A549 (cell line): Measurements from ENCODE around the gene FUT3. TPM values are rescaled to one million over a fixed set of nuclear protein-coding genes. Genes with fewer than 3 reads are reported as not detected.

Source experiments
- ATAC-seq, 2 experiments: fragments of 200-7000 bp in 1 of 2; fragments of >200 bp in 1 of 2; cut with Nextera tagmentation in 1 of 2; cut with Tn5 transposase in 1 of 2; 3 replicates each; pipeline versions ENCODE4 v1.8.0 to v1.9.1; 2018 to 2020; ENCODE audit warnings: mild to moderate bottlenecking in 1 of 2, moderate library complexity in 1 of 2
- CTCF ChIA-PET: fragments of 300-600 bp; sonication (Branson Sonifier 250); formaldehyde crosslinking; extraction: SDS; loops from one replicate; lab custom pipeline; 2021; ENCODE audit warnings: antibody characterized with exemption, inconsistent platforms; lab: Yijun Ruan, JAX
- POLR2A ChIA-PET: fragments of 350-600 bp; formaldehyde crosslinking; extraction: SDS; loops from one replicate; lab custom pipeline; 2021; ENCODE audit warnings: antibody characterized with exemption, inconsistent platforms; lab: Yijun Ruan, JAX
- DNase-seq, 2 experiments: peaks; one replicate each; pipeline versions ENCODE4 v3.0.0 to v3.0.0-alpha.2; 2011 to 2016; ENCODE audit warnings: low read depth in 1 of 2, low spot score in 1 of 2
- FAIRE-seq: peaks from 2 replicates; lab custom pipeline; 2011; peaks lifted over from hg19 to GRCh38; lab: Jason Lieb, UNC
- H3K27ac ChIP-seq, 2 experiments: fragments of >200 bp; sonication (Bioruptor Twin); formaldehyde crosslinking; 3 replicates each; pipeline ENCODE4 v1.5.1; 2016 to 2017
- H3K4me1 ChIP-seq: fragments of >200 bp; sonication (Bioruptor Twin); formaldehyde crosslinking; 3 replicates; pipeline ENCODE4 v1.6.1; 2016
- H3K4me2 ChIP-seq: fragments of >200 bp; sonication (Bioruptor Twin); formaldehyde crosslinking; 3 replicates; pipeline ENCODE4 v1.6.1; 2016
- H3K4me3 ChIP-seq: fragments of >200 bp; sonication (Bioruptor Twin); formaldehyde crosslinking; 3 replicates; pipeline ENCODE4 v1.5.1; 2016
- H3K9me3 ChIP-seq: fragments of >200 bp; sonication (Bioruptor Twin); formaldehyde crosslinking; 3 replicates; pipeline ENCODE4 v1.6.1; 2016
- CBX2 ChIP-seq: fragments of 200-600 bp; sonication (generic); IDR thresholded peaks from 2 replicates; pipeline ENCODE4 v1.6.1; 2016; ENCODE audit warnings: low read depth, mild to moderate bottlenecking, borderline replicate concordance
- CEBPB ChIP-seq, 2 experiments: fragments of >200 bp in 1 of 2; sonication (Bioruptor Twin) in 1 of 2; formaldehyde crosslinking in 1 of 2; IDR thresholded peaks; 2 replicates each; pipeline ENCODE4 v1.6.1; 2012 to 2016
- CHD2 ChIP-seq: fragments of 150-350 bp; IDR thresholded peaks from 2 replicates; pipeline ENCODE4 v1.6.1; 2014; ENCODE audit warnings: low read length; ENCODE audit not compliant: partially characterized antibody
- CHD4 ChIP-seq: fragments of 200-600 bp; sonication (generic); IDR thresholded peaks from 2 replicates; pipeline ENCODE4 v1.6.1; 2016; ENCODE audit warnings: antibody characterized with exemption, mild to moderate bottlenecking, borderline replicate concordance
- CTCF ChIP-seq: fragments of >200 bp; sonication (Bioruptor Twin); formaldehyde crosslinking; IDR thresholded peaks from 3 replicates; pipeline ENCODE4 v1.5.1; 2016
- E2F6 ChIP-seq: IDR thresholded peaks from 2 replicates; pipeline ENCODE4 v1.6.1; 2012; ENCODE audit warnings: low read depth, borderline replicate concordance
- HDAC2 ChIP-seq: fragments of 200-600 bp; sonication (generic); IDR thresholded peaks from 2 replicates; pipeline ENCODE4 v1.6.1; 2016
- HEYL ChIP-seq: fragments of 250-450 bp; sonication (Bioruptor Pico); IDR thresholded peaks from 2 replicates; pipeline ENCODE4 v1.8.0; 2021; ENCODE audit warnings: mild to moderate bottlenecking, moderate library complexity
- HMGXB4 ChIP-seq: fragments of 250-450 bp; sonication (Bioruptor Pico); IDR thresholded peaks from 2 replicates; pipeline ENCODE4 v1.5.0; 2021; ENCODE audit warnings: mild to moderate bottlenecking, moderate library complexity, borderline replicate concordance
- NR3C1 ChIP-seq: fragments of >200 bp; sonication (Bioruptor Twin); formaldehyde crosslinking; IDR thresholded peaks from 3 replicates; pipeline ENCODE4 v1.6.1; 2017
- PHF8 ChIP-seq: fragments of 200-600 bp; sonication (generic); IDR thresholded peaks from 2 replicates; pipeline ENCODE4 v1.6.1; 2016; ENCODE audit warnings: low read depth, mild to moderate bottlenecking, antibody characterized with exemption, moderate library complexity, borderline replicate concordance
- POLR2AphosphoS2 ChIP-seq: conservative IDR thresholded peaks from 2 replicates; pipeline ENCODE4 v1.6.1; 2012; ENCODE audit warnings: low read length, improper control_type of control experiment, inconsistent platforms
- RCOR1 ChIP-seq: fragments of 150-350 bp; IDR thresholded peaks from 2 replicates; pipeline ENCODE4 v1.6.1; 2014; ENCODE audit warnings: antibody characterized with exemption, low read length, low read depth
- SREBF2 ChIP-seq: fragments of 450-650 bp; IDR thresholded peaks from 2 replicates; pipeline ENCODE4 v1.6.1; 2014; ENCODE audit warnings: mild to moderate bottlenecking, moderate library complexity
- ZC3H11A ChIP-seq: fragments of 450-650 bp; IDR thresholded peaks from 2 replicates; pipeline ENCODE4 v1.6.1; 2014; ENCODE audit warnings: antibody characterized with exemption, mild to moderate bottlenecking
- ZFP36 ChIP-seq: fragments of 450-650 bp; IDR thresholded peaks from 2 replicates; pipeline ENCODE4 v1.6.1; 2014; ENCODE audit warnings: borderline replicate concordance; ENCODE audit not compliant: partially characterized antibody
- WGBS: methylation state at CpG from one replicate; pipeline ENCODE4 v1.1.6; 2017; ENCODE audit errors: missing lambda C conversion rate; 5-methylcytosine and 5-hydroxymethylcytosine counted together
- polyA plus RNA-seq, 4 experiments: library from polyadenylated mRNA; depleted of rRNA in 3 of 4; stranded (reverse); fragments of >200 nt; fragmentation: RNase III in 1 of 4; extraction: RNeasy Plus Mini Kit Qiagen cat#74134 plus additional on column Dnase treatment in 1 of 4; gene quantifications; 2 replicates in 3 of 4; 3 replicates in 1 of 4; pipeline ENCODE4 v1.2.3, GENCODE V29; 2011 to 2017

Gene FUT3
- polyA plus RNA-seq, 2 of the 4 experiments (the other 2 are of a cell fraction) = 0.09 TPM

- TF ChIP-seq HEYL = no peak
- TF ChIP-seq, all 56 proteins: peak for 0
Measured at GRCh38 chr19:5897189-5897969, 46.1 kb upstream of the FUT3 start (continued).

GRCh38 chr19:5896365-5897076 is 45.3 kb upstream of the FUT3 start:
- ATAC-seq = no peak
- H3K27ac ChIP-seq = no peak overlapping the region
- WGBS = 82% methylated on average over 22 of the region's 29 CpGs
- TF ChIP-seq HMGXB4 (CRISPR knock-in tag) (no peak), HDAC2 (no peak), PHF8 (no peak), ZFP36 (no peak), E2F6 (no peak), NR3C1 (no peak), CTCF (no peak), SREBF2 (no peak), CHD4 (no peak), CBX2 (no peak), CHD2 (no peak), POLR2AphosphoS2 (no peak), RCOR1 (no peak)
- TF ChIP-seq, all 56 proteins: peak for 0
- Histone ChIP-seq H3K4me2 (no peak overlapping the region), H3K4me3 (no peak overlapping the region), H3K9me3 (no peaks in the 10 kb centered on the region), H3K4me1 (no peaks in the 10 kb centered on the region)
- no peak for DNase-seq
- FAIRE-seq = no peak
- POLR2A ChIA-PET = interaction anchor here (0.6 kb wide), 1 partner anchor 137 kb away, joined by 4 read pairs; no protein-coding TSS in a partner anchor
- CTCF ChIA-PET = interaction anchor here (1.3 to 2.1 kb wide), 2 partner anchors 90 to 92 kb away, joined by 4 to 9 read pairs; no protein-coding TSS in a partner anchor

- WGBS = 94% methylated on average over 7 of the region's 8 CpGs
Measured at GRCh38 chr19:5895890-5896289, 44.6 kb upstream of the FUT3 start.

More at GRCh38 chr19:5895890-5896289, 44.6 kb upstream of the FUT3 start:
- TF ChIP-seq ZC3H11A (no peak), CEBPB (IDR thresholded peaks at IDR 0.05) (no peak), PHF8 (no peak), CBX2 (no peak)
- Histone ChIP-seq H3K4me2 (no peak overlapping the region), H3K9me3 (no peaks in the 10 kb centered on the region), H3K4me1 (no peaks in the 10 kb centered on the region), H3K4me3 (no peak overlapping the region), H3K27ac (no peak overlapping the region)
- ChIA-PET POLR2A (no interaction called here), CTCF (interaction anchor here (1.3 to 2.1 kb wide), 3 partner anchors 89 to 92 kb away, joined by 4 to 9 read pairs (median 8); no protein-coding TSS in a partner anchor)
- no peak for DNase-seq
- ATAC-seq = no peak
- no peak for FAIRE-seq
